MCF 10A (cell line): ENCODE data around the gene SEC22B. TPM values are rescaled to one million over a fixed set of nuclear protein-coding genes. Genes with fewer than 3 reads are reported as not detected.
"Not testable (repeated sequence)": the region's sequence is repeated elsewhere in the genome, so short reads cannot be mapped to it uniquely, and the experiment has no call there.

Source experiments
- BruUV-seq: library from RNA; stranded (reverse); fragments of 400-500 nt; replicated peaks from 2 replicates; lab custom pipeline; 2021; lab: Mats Ljungman, UMichigan
- CTCF ChIA-PET: fragments of 300-600 bp; sonication (Branson Sonifier 250); formaldehyde crosslinking; extraction: SDS; loops from one replicate; lab custom pipeline; 2021; ENCODE audit warnings: antibody characterized with exemption, inconsistent platforms; lab: Yijun Ruan, JAX
- POLR2A ChIA-PET: fragments of 300-600, 350-650 bp; sonication (Branson Sonifier 250); formaldehyde crosslinking; extraction: SDS; loops from one replicate; lab custom pipeline; 2020; ENCODE audit warnings: antibody characterized with exemption, inconsistent platforms; lab: Yijun Ruan, JAX
- DNase-seq: peaks from one replicate; pipeline ENCODE4 v3.0.0-alpha.2; 2018; ENCODE audit not compliant: unreplicated experiment
- H3K27ac Mint-ChIP-seq: one replicate; pipeline ENCODE4 v1.8.0; 2022; ENCODE audit warnings: mild to moderate bottlenecking, low read depth, mixed read lengths; ENCODE audit not compliant: unreplicated experiment
- H3K27me3 Mint-ChIP-seq: one replicate; pipeline ENCODE4 v1.8.0; 2022; ENCODE audit warnings: mixed read lengths; ENCODE audit not compliant: insufficient read depth, unreplicated experiment
- H3K36me3 Mint-ChIP-seq: one replicate; pipeline ENCODE4 v1.8.0; 2022; ENCODE audit warnings: mild to moderate bottlenecking, moderate library complexity, mixed read lengths; ENCODE audit not compliant: insufficient read depth, unreplicated experiment
- H3K4me1 Mint-ChIP-seq: one replicate; pipeline ENCODE4 v1.8.0; 2022; ENCODE audit warnings: mixed read lengths; ENCODE audit not compliant: insufficient read depth, unreplicated experiment
- H3K4me3 Mint-ChIP-seq: one replicate; pipeline ENCODE4 v1.8.0; 2022; ENCODE audit warnings: mild to moderate bottlenecking, moderate library complexity, mixed read lengths; ENCODE audit not compliant: unreplicated experiment
- H3K9me3 Mint-ChIP-seq: one replicate; pipeline ENCODE4 v1.8.0; 2022; ENCODE audit warnings: mixed read lengths; ENCODE audit not compliant: unreplicated experiment
- intact Hi-C: fragments of 100-400 bp; cut with micrococcal nuclease; formaldehyde crosslinking; loops from 2 replicates; pipeline ENCODE4 v1.14.1; 2022
- total RNA-seq: library from RNA; stranded (reverse); gene quantifications from 2 replicates; pipeline ENCODE4 v1.2.3, GENCODE V29; 2022

The SEC22B gene
- total RNA-seq, 1 experiment from 2014 or later: 38.0 TPM

DNA sequence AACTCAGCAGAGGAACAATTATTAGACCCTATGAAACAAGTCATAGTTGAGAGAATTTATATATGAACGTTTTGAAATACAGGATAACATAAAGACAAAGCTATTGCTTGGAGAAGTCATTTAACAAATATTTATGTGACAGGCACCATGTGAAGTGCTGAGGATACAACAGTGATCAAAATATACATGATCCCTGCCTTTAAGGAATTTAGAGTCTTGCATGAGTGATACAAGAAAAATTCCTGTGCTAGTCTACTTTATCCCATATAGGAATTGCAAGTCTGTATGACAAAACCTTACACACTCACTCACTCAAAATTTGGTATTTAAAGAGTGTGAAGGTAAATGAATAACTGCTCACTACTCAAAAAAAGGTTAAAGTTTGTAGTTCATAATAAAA is 17.8 kb downstream of the SEC22B start:
- CTCF ChIA-PET, POLR2A ChIA-PET, H3K36me3 Mint-ChIP-seq, H3K4me1 Mint-ChIP-seq, H3K27me3 Mint-ChIP-seq, BruUV-seq, H3K9me3 Mint-ChIP-seq, DNase-seq, H3K4me3 Mint-ChIP-seq, H3K27ac Mint-ChIP-seq, intact Hi-C loops: not testable (repeated sequence)

DNA sequence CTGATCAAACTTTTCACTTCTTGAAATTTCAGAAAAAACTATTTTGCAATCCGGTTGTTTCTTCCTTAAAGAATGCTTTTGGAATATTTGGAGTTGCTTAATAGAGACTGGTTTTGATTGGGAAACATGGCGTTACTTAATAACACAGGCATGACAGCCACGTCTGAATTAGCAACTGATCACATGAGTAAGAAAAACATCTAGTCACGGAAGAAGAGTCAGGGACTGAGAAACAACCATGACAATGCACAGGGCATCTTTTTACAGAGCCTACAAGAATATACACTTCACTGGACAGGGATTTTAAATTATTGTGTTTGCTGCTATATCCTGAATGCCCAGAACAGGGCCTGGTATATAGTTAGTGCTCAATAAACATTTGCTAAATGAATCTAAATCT is 18.2 kb downstream of the SEC22B start:
- H3K4me1 Mint-ChIP-seq, POLR2A ChIA-PET, DNase-seq, BruUV-seq, H3K27me3 Mint-ChIP-seq, H3K36me3 Mint-ChIP-seq, CTCF ChIA-PET, H3K9me3 Mint-ChIP-seq, H3K4me3 Mint-ChIP-seq, intact Hi-C loops, H3K27ac Mint-ChIP-seq: not testable (repeated sequence)

DNA sequence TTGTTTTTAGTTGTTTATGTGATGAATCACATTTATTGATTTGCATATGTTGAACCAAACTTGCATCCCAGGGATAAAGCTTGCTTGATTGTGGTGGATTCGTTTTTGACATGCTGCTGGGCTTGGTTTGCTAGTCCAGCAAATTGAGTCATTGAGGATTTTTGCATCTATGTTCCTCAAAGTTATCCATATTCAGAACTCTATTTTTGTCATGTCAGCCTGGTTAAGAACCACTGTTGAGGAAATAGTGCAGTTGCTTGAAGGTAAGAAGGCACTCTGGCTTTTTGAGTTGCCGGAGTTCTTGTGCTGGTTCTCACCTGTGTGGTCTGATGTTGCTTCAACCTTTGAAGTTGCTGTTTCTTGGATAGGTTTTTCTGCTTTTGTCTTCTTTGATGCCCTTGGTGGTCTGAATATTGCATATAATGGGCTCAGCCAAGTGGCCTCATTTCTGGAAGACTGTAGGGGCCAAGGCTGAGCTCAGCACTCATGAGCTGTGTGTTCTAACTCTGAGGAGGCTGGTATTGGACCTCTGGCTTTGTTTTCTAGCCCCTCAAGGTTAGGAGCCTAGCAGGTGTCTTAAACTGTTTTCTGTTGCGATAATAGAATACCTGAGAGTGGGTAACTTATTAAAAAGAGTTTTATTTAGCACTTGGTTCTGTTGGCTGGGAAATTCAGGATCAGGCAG is 26.0 kb downstream of the SEC22B start:
- POLR2A ChIA-PET, DNase-seq, H3K27me3 Mint-ChIP-seq, intact Hi-C loops, H3K4me1 Mint-ChIP-seq, H3K4me3 Mint-ChIP-seq, H3K9me3 Mint-ChIP-seq, CTCF ChIA-PET, BruUV-seq, H3K27ac Mint-ChIP-seq: not testable (repeated sequence)
- H3K36me3 Mint-ChIP-seq: peaks cover 20% of the 10 kb centered on the region

DNA sequence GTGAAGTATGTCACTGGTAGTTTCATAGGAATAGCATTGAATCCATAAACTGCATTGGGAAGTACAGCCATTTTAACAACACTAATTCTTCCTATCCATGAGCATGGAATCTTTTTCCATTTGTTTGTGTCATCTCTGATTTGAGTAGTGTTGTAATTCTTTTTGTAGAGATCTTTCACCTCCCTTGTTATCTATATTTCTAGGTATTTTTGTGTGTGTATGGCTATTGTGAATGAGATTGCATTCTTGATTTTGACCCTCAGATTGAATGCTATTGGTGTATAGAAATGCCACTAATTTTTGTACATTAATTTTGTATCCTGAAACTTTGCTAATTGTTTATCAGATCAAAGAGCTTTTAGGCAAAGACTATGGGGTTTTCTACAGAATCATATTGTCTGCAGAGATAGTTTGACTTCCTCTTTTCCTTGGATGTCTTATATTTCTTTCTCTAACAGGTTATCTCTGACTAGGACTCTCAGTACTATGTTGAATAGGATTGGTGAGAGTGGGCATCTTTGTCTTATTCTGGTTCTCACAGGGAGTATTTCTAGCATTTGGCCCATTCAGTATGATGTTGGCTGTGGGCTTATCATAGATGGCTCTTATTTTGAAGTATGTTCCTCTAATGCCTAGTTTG is 26.8 kb downstream of the SEC22B start:
- CTCF ChIA-PET, H3K4me3 Mint-ChIP-seq, H3K27me3 Mint-ChIP-seq, H3K27ac Mint-ChIP-seq, BruUV-seq, POLR2A ChIA-PET, H3K9me3 Mint-ChIP-seq, H3K4me1 Mint-ChIP-seq, DNase-seq: not testable (repeated sequence)
- intact Hi-C loops: loop anchor here (5.0 kb wide), 3 partner anchors 262 to 342 kb away; no protein-coding TSS in a partner anchor
- peaks cover 20% of the 10 kb centered on the region for H3K36me3 Mint-ChIP-seq

DNA sequence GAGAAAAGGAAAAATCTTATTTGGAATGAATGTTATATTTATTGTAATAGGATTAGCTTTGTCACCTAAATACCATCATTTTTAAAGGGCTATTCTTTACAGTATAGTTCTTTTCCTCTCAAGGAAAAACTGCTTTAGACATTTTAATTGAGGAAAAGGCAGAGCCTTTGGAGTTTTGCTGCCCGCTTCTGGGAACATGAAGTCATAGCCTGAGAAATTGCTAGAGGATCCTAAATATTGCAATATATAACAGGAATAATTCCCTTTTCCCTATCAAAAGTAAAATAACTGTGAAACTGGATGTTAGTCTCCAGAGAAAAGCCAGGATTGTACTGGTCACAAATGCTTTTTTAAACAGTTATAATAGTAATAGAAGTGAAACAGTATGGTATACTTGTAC is 30.5 kb downstream of the SEC22B start:
- intact Hi-C loops: loop anchor here (5.0 kb wide), 3 partner anchors 259 to 339 kb away; no protein-coding TSS in a partner anchor
- BruUV-seq, H3K9me3 Mint-ChIP-seq, H3K4me3 Mint-ChIP-seq, H3K36me3 Mint-ChIP-seq, CTCF ChIA-PET, H3K27me3 Mint-ChIP-seq, DNase-seq, POLR2A ChIA-PET, H3K27ac Mint-ChIP-seq: not testable (repeated sequence)
- H3K4me1 Mint-ChIP-seq: peaks cover 16% of the 10 kb centered on the region

DNA sequence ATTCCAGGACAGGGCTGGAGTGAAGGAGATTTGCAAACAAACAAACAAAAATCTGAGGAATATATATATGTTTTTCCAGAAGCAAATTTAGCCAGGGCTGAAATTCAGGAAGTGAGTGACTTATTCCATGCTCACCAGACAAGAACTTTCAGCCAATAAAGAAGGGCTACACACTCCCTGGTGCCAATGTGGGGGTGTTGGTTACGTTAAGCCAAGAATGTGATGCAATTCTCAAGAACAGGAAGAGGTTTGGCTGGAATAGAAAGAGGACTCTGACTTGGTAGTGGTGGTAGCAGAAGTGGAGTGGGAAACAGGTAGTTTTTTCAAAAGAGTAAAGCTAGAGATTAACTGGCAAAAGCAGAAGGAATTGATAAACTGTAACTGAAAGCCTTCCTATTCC is 31.7 kb downstream of the SEC22B start:
- CTCF ChIA-PET, H3K36me3 Mint-ChIP-seq, H3K9me3 Mint-ChIP-seq, BruUV-seq, DNase-seq, H3K27me3 Mint-ChIP-seq, H3K27ac Mint-ChIP-seq, POLR2A ChIA-PET, H3K4me3 Mint-ChIP-seq: not testable (repeated sequence)
- intact Hi-C loops: loop anchor here (5.0 kb wide), 3 partner anchors 257 to 337 kb away; no protein-coding TSS in a partner anchor
- peaks cover 16% of the 10 kb centered on the region for H3K4me1 Mint-ChIP-seq

DNA sequence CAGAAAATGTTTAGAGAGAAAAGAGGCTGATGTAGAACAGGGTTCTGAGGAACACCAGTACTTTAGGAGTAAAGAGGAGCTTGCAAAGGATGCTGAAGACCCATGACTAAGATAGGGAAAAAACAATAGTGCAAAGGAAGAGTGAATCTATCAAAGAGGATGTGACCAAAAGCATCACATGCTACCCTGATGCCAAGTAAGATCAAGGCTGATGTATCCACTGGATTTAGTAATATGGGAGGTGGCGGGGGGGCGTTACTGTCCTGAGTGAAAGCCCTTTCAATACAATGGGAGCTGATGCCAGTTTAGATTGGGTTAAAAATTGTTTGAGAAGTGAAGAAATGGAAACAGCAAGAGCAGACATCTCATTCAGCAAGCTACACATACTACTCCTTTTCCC is 32.2 kb downstream of the SEC22B start:
- POLR2A ChIA-PET, H3K4me3 Mint-ChIP-seq, DNase-seq, H3K27me3 Mint-ChIP-seq, intact Hi-C loops, CTCF ChIA-PET, H3K36me3 Mint-ChIP-seq, H3K9me3 Mint-ChIP-seq, BruUV-seq: not testable (repeated sequence)
- Mint-ChIP-seq H3K4me1 (peaks cover 16% of the 10 kb centered on the region), H3K27ac (peak overlapping the region; percentile 47)

DNA sequence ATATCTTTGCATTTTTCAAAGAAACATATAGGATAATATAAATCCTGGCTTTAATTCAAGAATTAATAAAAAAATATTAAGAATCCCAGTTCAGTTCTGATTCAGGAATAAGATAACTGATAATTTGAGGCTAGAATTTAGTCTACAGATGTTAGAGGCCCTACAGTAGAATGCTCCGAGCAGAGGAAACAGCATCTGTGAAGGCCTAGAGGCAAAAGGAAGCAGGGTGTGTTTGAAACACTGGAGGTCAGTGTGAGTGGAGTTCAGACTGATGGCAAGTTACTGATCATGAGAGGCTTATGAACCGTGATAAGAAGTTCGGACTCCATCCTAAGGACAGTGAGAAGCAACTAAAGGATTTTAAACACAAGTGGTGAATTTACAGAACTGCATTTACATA is 33.0 kb downstream of the SEC22B start:
- peaks cover 16% of the 10 kb centered on the region for H3K4me1 Mint-ChIP-seq
- H3K27ac Mint-ChIP-seq: peak overlapping the region; percentile 47
- intact Hi-C loops, POLR2A ChIA-PET, H3K4me3 Mint-ChIP-seq, H3K27me3 Mint-ChIP-seq, DNase-seq, BruUV-seq, H3K9me3 Mint-ChIP-seq, H3K36me3 Mint-ChIP-seq, CTCF ChIA-PET: not testable (repeated sequence)

DNA sequence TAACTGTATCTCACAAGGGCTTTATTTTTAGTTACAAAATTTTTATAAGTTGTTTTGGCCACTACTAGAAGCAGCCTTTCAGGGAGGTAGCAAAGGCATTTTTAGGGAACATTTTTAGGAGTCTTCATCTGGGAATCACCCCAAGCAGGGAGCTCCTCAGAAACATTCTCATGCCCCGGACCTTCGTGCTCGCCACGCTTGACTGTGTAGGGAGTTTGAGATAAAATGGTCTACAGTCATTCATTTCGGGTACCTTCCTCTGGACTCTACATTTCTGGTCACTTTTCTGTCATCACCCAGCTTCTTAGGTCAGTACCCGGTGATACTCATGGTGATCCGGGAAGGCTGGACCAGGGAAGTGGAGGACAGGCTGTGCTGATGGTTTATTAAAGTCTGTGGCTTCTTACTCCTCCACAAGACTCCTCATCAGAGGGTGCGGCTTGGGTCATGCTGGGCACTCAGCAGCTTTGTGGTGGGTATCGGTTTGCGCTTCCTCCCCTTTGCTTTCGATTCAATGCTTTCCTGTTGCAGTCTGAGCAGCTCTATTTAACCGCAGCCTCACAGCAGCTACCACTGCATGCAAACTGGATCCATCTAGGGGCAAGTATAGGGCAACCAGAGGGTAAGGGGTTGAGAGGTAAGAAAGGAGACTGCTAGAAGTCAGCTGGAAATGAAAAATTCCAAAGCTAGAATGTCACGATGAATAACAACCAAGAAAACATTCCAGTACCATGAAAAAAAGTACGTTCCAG is 33.6 kb downstream of the SEC22B start:
- H3K9me3 Mint-ChIP-seq, H3K27ac Mint-ChIP-seq, H3K4me3 Mint-ChIP-seq, CTCF ChIA-PET, POLR2A ChIA-PET, intact Hi-C loops, H3K36me3 Mint-ChIP-seq, H3K27me3 Mint-ChIP-seq, DNase-seq, BruUV-seq: not testable (repeated sequence)
- H3K4me1 Mint-ChIP-seq: peaks cover 16% of the 10 kb centered on the region
